GM12892 (cell line): ENCODE measurements around the gene C2CD4C.

ENCODE experiments used
- POLR2A ChIP-seq: IDR thresholded peaks from 2 replicates; pipeline ENCODE4 v1.6.1; 2011; ENCODE audit warnings: low read depth, low read length, control low read depth
- POLR2AphosphoS5 ChIP-seq: IDR thresholded peaks from 2 replicates; pipeline ENCODE4 v1.6.1; 2011; ENCODE audit warnings: low read depth, low read length, control low read depth

DNA sequence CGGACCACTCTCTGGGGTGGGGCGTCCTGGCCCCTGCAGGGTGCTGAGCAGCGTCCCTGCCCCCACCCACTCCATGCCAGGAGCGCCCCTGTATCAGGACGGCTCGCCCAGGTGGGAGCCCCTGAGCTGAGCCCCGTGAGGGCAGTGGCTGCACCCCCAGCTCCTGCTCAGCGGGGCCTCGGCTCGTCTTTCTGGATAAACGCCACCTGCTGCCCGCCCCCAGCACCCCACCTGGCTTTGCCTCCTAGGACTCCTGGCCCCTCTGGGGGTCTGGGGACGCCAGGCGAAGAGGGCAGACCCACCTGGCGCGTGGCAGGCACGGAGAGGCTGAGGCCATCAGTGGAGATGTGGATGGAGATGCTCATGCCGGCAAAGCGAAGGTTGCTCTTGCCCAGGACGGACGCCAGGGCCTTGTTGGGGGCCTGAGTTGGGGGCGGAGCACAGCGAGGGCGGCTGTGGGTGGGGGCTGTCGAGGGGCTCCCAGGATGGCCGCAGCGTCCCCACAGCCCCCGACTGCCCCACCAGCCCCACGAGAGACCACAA lies 29.5 kb upstream of the C2CD4C start:
- TF ChIP-seq POLR2A: no peak
- TF ChIP-seq POLR2AphosphoS5: no peak
